HepG2 (cell line): ENCODE data around the gene RASSF7. TPM values are rescaled to one million over a fixed set of nuclear protein-coding genes. Genes with fewer than 3 reads are reported as not detected.

Source experiments
- CERS6 ChIP-seq: sonication (generic); formaldehyde crosslinking; IDR thresholded peaks from 2 replicates; pipeline ENCODE4 v1.5.0; 2020; ENCODE audit warnings: missing genetic modification reagents
- DMAP1 ChIP-seq: IDR thresholded peaks from 2 replicates; pipeline ENCODE4 v1.6.1; 2016
- FOXP1 ChIP-seq, 2 experiments: fragments of 450-650 bp in 1 of 2; IDR thresholded peaks; 2 replicates each; pipeline ENCODE4 v1.6.1; 2017 to 2018; ENCODE audit warnings: antibody characterized with exemption in 1 of 2
- HDAC1 ChIP-seq: sonication (generic); formaldehyde crosslinking; IDR thresholded peaks from 2 replicates; pipeline ENCODE4 v1.5.1; 2020; ENCODE audit warnings: mild to moderate bottlenecking, missing genetic modification reagents
- JUN ChIP-seq: sonication (generic); formaldehyde crosslinking; IDR thresholded peaks from 2 replicates; pipeline ENCODE4 v1.4.0; 2020; ENCODE audit warnings: mild to moderate bottlenecking, missing genetic modification reagents
- KMT2A ChIP-seq: sonication (generic); formaldehyde crosslinking; IDR thresholded peaks from 2 replicates; pipeline ENCODE4 v1.4.0; 2020; ENCODE audit warnings: missing genetic modification reagents
- MXI1 ChIP-seq: IDR thresholded peaks from 3 replicates; pipeline ENCODE4 v1.6.1; 2012; ENCODE audit warnings: low read depth, low read length, inconsistent platforms, borderline replicate concordance
- REST ChIP-seq, 2 experiments: IDR thresholded peaks; 2 replicates each; pipeline ENCODE4 v1.6.1; 2011 to 2012; ENCODE audit warnings: low read length in 2 of 2, borderline replicate concordance in 1 of 2, low read depth in 1 of 2, mild to moderate bottlenecking in 1 of 2, moderate library complexity in 1 of 2
- SKI ChIP-seq: fragments of 450-650 bp; IDR thresholded peaks from one replicate; pipeline ENCODE4 v1.6.1; 2018; ENCODE audit warnings: mild to moderate bottlenecking; ENCODE audit not compliant: partially characterized antibody
- TBX3 ChIP-seq: fragments of 450-650 bp; IDR thresholded peaks from 2 replicates; pipeline ENCODE4 v1.6.1; 2017; ENCODE audit warnings: antibody characterized with exemption, mild to moderate bottlenecking, inconsistent platforms, borderline replicate concordance
- TGIF2 ChIP-seq: IDR thresholded peaks from 2 replicates; pipeline ENCODE4 v1.6.1; 2016; ENCODE audit warnings: control low read depth, missing compliant biosample characterization
- ZBTB44 ChIP-seq: sonication (generic); formaldehyde crosslinking; IDR thresholded peaks from 2 replicates; pipeline ENCODE4 v1.4.0; 2020; ENCODE audit warnings: missing genetic modification reagents
- ZNF263 ChIP-seq: sonication (generic); formaldehyde crosslinking; IDR thresholded peaks from 2 replicates; pipeline ENCODE4 v1.4.0; 2020; ENCODE audit warnings: missing genetic modification reagents
- ZNF484 ChIP-seq: sonication (generic); formaldehyde crosslinking; IDR thresholded peaks from 2 replicates; pipeline ENCODE4 v1.5.1; 2020; ENCODE audit warnings: mild to moderate bottlenecking, low read depth, missing genetic modification reagents, borderline replicate concordance
- ZNF512B ChIP-seq: sonication (generic); formaldehyde crosslinking; IDR thresholded peaks from 2 replicates; pipeline ENCODE4 v1.5.1; 2020; ENCODE audit warnings: missing genetic modification reagents, mild to moderate bottlenecking, borderline replicate concordance
- ZNF547 ChIP-seq: sonication (generic); formaldehyde crosslinking; IDR thresholded peaks from 2 replicates; pipeline ENCODE4 v1.5.1; 2020; ENCODE audit warnings: mild to moderate bottlenecking, missing genetic modification reagents
- ZNF580 ChIP-seq: IDR thresholded peaks from 2 replicates; pipeline ENCODE4 v1.6.1; 2016; ENCODE audit warnings: low read depth, borderline replicate concordance
- ZNF772 ChIP-seq: sonication (generic); formaldehyde crosslinking; IDR thresholded peaks from 2 replicates; pipeline ENCODE4 v1.5.0; 2020; ENCODE audit warnings: mild to moderate bottlenecking, missing genetic modification reagents
- polyA plus RNA-seq, 8 experiments: library from polyadenylated mRNA; depleted of rRNA in 3 of 8; stranded (reverse) in 7 of 8; unstranded in 1 of 8; fragments of >200 nt; fragmentation: Illumina TruSeq in 4 of 8; extraction: Trizol in 4 of 8; gene quantifications; 2 replicates each; pipeline versions ENCODE4 v1.2.1 to v1.2.3, GENCODE V29; 2011 to 2016; ENCODE audit warnings: low read depth in 4 of 8, missing spikeins in 1 of 8, mixed read lengths in 1 of 8; ENCODE audit not compliant: insufficient read depth in 1 of 8
- total RNA-seq, 5 experiments: library from RNA; depleted of rRNA; stranded (reverse); fragments of >200 nt; fragmentation: Illumina TruSeq; extraction: Trizol; gene quantifications; 2 replicates each; pipeline ENCODE4 v1.2.3, GENCODE V29; 2016; ENCODE audit warnings: low read depth in 1 of 5

The RASSF7 gene
- total and polyA plus RNA-seq, 2 of the 13 experiments (the other 11 are each of a cell fraction or from before 2014, with no cell fraction given) = 20.2 to 28.6 TPM

GRCh38 chr11:575996-576768 lies 15.4 kb downstream of the RASSF7 start, which contains the start of gene PHRF1 (continued):
- TF ChIP-seq ZNF580 (peak; percentile 31; the same call in 1 of the 2 replicates), ZBTB44 (CRISPR knock-in tag) (no peak), TBX3 (peak; percentile 16; the same call in 1 of the 2 replicates), DMAP1 (0 out of 2 replicates have a peak, but pooled peaks have one; percentile 33), ZNF263 (CRISPR knock-in tag) (0 out of 2 replicates have a peak, but pooled peaks have one; percentile 40), ZNF484 (CRISPR knock-in tag) (0 out of 2 replicates have a peak, but pooled peaks have one; percentile 45), FOXP1 (IDR thresholded peaks at IDR 0.05) (no peak), FOXP1 (CRISPR knock-in tag; IDR thresholded peaks at IDR 0.05) (no peak), SKI (peak; percentile 68), MXI1 (peak; percentile 75; the same call in 1 of the 3 replicates), JUN (CRISPR knock-in tag) (no peak), HDAC1 (peak; percentile 38), KMT2A (CRISPR knock-in tag) (peak; percentile 75; the same call in 1 of the 2 replicates), CERS6 (no peak), TGIF2 (0 out of 2 replicates have a peak, but pooled peaks have one; percentile 29), ZNF547 (CRISPR knock-in tag) (0 out of 2 replicates have a peak, but pooled peaks have one; percentile 10), ZNF512B (no peak), REST (IDR thresholded peaks at IDR 0.05; ENCODE audit: borderline replicate concordance in 1 of 2, low read depth in 1 of 2, low read length in 2 of 2) (peak in 1 of 2 experiments; percentile 28; a peak in 1 of 4 replicates), ZNF772 (CRISPR knock-in tag) (peak; percentile 37; the same call in 1 of the 2 replicates)
